Astrocyte of the cerebellum (primary cell): ENCODE data around the gene FOXL2NB.

Experiments used
- DNase-seq: peaks from one replicate; pipeline ENCODE4 v3.0.0-alpha.2; 2011; ENCODE audit warnings: low read depth
- H3K4me3 ChIP-seq: 2 replicates; pipeline ENCODE4 v1.5.1; 2011; ENCODE audit warnings: mild to moderate bottlenecking, low read depth, low read length, moderate library complexity
- CTCF ChIP-seq: IDR thresholded peaks from 2 replicates; pipeline ENCODE4 v1.5.1; 2012; ENCODE audit warnings: low read length, low read depth, moderate library complexity, mild to moderate bottlenecking; ENCODE audit errors: missing control alignments
- in situ Hi-C: cut with HindIII; loops from 2 replicates; pipeline ENCODE4 v1.10.0; 2017; ENCODE audit warnings: low sequenced_read_pairs

Gene FOXL2NB

DNA sequence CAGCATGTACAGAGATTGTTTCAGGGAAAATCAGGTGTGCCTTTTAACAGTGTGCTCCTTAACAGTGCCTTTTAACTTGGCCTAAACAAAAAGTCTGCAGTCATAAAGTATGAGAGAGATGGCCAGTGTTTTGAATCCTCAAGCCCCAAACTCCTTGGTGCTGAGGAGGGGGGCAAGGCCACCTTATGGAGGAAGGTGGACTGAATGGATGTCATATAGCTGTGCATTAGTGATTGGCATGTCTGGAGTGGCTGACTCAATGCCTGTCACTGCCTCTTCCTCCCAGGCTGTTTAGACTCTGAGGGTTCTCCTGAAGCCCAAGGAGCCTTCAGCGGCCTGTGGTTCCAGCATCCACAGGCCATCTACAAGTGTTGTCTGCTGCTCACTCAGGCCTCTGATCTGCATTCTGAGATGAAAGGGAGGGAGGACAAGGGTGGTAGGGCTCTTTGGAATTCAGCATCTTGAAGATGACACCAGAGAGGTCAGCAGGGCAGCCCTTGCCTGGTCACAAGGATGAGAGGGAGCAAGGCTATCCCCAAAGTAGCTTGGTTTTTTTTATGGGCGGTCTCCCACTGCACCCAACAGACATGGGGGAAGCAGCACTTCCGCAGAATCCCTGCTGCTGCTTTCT is 1.5 kb downstream of the FOXL2NB start:
- H3K4me3 ChIP-seq: no peak overlapping the region
- in situ Hi-C loops: loop anchor here (10.0 kb wide), 1 partner anchor 356 kb away; no protein-coding TSS in a partner anchor
- no peak for TF ChIP-seq CTCF
- DNase-seq: no peak

DNA sequence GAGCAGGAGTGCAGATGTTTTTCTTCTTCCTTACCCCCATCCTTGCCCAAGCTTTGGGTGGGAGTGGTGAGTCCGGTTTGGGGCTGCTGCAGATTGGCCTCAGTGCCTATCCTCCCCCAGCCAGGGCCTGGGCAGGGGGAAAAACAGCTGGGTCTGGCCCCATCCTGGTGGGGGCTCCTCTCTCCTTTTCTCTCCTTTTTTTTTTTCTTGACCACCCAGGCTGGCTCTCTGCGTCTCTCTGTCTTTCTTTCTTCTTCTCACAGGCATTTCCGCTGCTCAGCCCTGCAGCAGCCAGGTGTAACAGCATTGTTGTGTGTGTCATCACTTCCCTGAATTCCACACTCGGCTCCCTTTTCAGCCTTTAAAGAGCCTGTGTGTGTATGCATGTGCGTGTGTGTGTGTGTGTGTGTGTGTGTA is 2.0 kb downstream of the FOXL2NB start:
- in situ Hi-C loops: loop anchor here (10.0 kb wide), 1 partner anchor 356 kb away; no protein-coding TSS in a partner anchor
- no peak for TF ChIP-seq CTCF
- no peak for DNase-seq
- no peak overlapping the region for H3K4me3 ChIP-seq

DNA sequence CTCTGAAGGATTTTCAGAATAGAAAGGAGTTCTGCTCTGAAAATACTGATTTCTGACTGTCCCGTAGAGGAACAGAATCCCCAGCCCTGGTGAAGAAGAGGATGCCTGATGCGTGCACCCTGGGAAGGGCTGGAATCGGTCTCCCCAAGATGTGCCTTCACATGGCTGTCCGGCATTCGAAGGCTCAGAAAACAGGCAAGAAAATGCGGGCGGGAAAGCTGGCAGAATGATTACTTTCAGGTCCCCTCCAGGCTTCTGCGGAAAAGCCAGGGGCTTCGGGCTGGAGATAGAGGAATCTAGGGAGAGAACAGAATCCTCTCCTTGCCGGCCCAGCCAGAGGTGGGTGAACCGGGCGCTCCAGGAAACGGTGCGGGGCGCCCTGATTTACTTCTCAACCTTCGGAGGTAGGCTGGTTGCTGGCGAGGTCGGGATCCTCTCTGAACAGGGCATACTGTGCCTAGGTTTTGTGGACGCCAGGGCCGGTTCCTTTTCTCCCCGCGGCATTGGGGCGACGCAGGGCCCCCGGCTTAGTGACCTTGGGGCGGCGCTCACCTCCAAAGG is 2.5 kb downstream of the FOXL2NB start:
- in situ Hi-C loops: loop anchor here (10.0 kb wide), 1 partner anchor 355 kb away; no protein-coding TSS in a partner anchor
- TF ChIP-seq CTCF: no peak

DNA sequence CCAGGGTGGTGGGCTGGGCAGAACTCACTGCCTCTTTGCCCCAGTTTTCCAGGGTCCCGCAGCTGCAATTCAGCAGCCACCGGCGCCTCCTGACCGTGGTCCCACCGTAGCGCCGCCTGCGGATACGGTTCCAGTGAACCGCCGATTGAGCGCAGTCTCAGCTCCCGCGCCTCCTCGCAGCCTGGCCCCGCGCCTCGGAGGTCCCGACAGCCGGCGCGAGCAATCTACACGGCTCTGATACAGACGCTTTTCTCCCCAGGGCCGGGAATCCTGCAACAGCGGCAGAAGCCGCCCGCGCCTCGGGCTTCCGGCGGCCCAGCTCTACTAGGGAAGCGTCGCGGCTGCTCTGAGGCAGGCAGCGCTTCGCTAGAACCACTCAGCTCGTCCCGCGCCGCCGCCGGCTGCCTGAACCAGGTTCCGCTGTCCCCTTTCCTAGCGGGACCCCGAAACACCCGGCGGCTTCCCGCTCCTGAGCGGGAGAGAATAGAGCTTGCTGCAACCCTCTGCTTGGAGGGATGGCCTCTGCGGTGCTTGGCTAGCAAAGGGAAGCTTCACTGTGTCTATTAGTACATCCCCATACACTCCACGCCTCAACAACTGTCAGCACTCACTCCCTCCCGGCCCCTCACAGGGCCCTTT is 3.1 kb downstream of the FOXL2NB start:
- TF ChIP-seq CTCF: no peak
- in situ Hi-C loops: no loop called here
- DNase-seq: no peak
- peak overlapping the region; percentile 33 for H3K4me3 ChIP-seq

More for the DNA sequence above, 2.5 kb downstream of the FOXL2NB start:
- H3K4me3 ChIP-seq: peak overlapping the region; percentile 33
- DNase-seq: no peak

GRCh38 chr3:138950701-138951100 is 3.7 kb downstream of the FOXL2NB start:
- in situ Hi-C loops: no loop called here
- no peak overlapping the region for H3K4me3 ChIP-seq
- no peak for DNase-seq
- no peak for TF ChIP-seq CTCF

DNA sequence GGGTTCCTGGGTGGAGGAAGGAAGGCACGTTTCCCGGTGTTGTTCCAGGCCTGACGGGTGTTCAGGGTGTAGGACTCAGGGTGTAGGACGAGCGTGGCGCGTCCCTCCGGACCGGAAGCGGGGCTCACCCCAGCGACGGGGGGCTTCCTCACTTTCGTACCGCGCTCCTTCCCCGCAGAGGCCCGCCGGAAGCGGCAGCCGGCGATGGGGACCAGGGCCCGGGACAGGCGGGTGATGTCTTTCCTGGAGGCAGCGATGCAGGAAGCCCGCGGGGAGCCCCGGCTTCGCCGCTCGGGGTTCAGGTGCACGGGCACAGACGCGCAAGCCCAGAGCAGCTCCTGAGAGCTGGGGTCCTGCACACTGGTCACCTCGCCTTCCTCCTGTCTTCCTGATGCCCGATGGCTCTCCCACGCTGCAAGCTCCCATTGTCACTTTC is 13.4 kb downstream of the FOXL2NB start:
- in situ Hi-C loops: no loop called here
- no peak overlapping the region for H3K4me3 ChIP-seq
- DNase-seq: no peak
- no peak for TF ChIP-seq CTCF
